HG03558 (cell line): Measurements from ENCODE around the gene VAMP2.
A peak's percentile ranks its signal among the peaks of the same experiment; 100 is the strongest.

Experiments used
- ATAC-seq: cut with Tn5 transposase; IDR thresholded peaks from one replicate; pipeline ENCODE4 v1.9.1; 2021; ENCODE audit warnings: moderate number of reproducible peaks; ENCODE audit not compliant: unreplicated experiment; ENCODE audit errors: extremely low read depth

VAMP2 gene

DNA sequence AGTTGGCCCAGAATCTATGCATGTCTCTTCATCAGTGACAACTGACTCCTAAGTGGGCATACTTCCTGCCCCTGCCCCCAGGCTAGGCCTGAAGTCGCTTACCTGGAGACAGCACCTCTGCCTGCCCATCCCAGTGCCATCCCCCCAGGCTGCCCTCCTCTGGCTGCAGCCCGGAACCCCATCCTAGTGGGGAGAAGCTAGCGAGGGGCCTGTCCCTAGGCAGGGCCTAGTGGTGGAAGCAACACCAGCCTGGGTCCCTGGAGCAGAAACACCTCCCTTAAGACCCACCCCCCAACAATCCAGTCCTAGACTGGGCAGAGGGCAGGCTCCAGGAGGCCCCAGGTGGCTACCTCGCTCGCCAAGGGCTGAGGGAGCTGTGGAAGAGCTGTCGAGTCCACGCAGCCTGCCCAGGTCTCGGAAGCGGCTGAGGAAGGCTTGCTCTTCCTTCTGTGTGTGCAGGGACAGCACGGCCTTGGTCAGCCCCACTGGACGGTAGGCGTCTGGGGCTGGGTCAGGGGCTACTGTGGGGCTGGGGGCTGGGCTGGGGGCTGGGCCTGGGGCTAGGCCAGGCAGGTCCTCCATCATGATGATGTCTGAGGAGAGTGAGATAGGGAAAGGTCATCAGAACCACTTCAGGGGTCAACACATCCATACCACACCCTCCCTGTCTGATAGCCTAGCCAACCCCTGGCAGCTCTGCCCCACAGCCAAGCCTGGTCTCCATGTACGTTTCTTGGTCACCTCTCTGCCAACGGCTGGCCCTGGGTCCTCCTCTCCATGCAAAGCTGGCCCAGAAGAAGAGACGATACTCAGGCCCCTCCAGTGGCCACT, 18.1 kb downstream of the VAMP2 start:
- ATAC-seq: no peak

DNA sequence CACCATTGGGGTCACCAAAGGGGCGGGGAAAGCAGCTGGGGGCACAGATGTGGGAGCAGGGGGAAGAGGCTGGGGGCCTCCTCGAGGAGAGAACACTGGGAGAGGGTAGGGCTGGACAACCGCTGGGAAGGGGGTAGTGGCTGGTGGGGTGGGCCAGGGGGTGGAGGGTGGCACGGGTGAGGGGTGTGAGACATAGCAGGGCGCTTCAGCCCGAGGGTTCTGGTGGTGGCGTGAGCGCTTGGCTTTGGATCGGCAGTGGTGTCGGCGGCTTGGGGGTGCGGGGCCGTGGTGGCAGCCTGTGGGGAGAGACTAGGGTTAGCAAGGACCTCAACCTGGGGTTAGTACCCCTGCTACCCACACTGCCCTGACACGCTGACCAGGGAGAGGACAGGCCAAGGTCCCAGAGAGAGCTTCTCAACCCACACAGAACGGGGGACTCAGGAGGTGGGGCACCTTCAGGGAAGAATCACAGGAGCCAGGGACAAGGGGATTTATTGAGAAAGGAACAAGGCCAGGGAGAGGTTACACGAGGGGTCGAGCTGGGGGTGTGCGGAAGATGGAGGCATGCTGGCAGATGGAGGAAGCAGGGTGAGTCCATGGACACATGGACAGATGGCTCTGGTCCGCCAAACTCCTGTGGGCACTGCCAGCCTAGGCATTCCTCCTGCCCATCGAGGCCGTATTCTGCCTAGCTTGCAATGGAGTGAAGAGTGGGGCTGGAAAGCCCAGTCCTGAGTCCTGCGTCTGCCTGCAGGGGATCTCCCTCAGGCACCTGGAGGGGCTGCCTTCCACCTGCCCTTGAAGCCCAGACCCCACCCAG, 19.0 kb downstream of the VAMP2 start:
- no peak for ATAC-seq

DNA sequence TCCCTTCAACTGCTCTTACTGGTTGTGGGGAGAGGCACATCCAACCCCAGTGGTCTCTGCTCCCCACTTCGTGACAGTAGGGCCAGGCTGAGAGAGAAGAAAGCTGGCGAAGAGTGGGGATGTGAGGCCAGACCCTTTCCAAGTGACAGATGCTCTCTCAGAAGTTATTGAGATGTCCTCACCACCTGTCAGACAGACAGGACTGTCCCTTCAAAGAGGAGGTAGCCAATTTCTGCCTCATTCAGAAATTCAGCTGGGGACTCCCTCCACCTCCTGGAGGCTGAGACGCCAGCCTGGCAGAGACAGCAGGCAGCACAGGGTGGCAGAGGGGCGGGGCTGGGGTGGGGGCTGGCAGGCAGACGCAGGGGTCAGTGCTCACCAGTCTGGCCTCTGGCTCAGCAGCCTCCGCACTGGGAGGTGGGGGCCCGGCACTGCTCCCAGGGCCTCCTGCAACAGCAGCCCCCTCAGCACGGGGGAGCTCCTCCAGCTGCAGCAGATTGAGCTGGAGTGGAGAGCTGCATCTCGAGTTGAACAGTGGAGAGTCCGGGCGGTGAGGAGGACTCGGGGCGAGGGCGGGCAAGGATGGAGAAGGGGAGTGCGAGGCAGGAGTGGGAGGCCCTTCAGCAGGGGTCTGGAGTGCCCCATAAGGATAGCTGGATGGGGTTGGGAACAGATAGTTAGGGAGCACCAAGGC, 19.7 kb downstream of the VAMP2 start:
- no peak for ATAC-seq

- no peak for ATAC-seq
These were observed 20.4 kb downstream of the VAMP2 start for GRCh38 chr17:8142158-8142886.

- ATAC-seq: no peak
These were observed 21.0 kb downstream of the VAMP2 start for GRCh38 chr17:8141741-8142140.

DNA sequence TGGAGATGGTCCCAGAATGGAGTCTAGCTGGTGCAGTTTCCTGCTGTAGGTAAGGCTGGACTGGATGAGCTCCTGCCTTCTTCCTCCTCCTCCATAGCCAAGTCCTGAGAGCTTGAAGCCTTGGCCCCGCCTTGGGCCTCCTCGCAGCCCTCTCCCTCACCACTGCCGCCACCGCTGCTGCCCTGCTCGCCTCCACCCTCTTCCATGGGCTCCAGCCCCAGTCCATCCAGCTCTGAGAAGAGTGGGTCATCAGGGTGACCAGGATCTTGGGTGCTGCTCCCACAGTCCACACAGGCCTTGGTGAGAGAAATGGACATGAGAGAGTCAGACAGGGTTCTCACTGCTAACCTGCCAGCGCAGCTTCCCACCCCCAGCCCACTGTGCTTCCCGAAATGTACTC, 21.7 kb downstream of the VAMP2 start:
- no peak for ATAC-seq

DNA sequence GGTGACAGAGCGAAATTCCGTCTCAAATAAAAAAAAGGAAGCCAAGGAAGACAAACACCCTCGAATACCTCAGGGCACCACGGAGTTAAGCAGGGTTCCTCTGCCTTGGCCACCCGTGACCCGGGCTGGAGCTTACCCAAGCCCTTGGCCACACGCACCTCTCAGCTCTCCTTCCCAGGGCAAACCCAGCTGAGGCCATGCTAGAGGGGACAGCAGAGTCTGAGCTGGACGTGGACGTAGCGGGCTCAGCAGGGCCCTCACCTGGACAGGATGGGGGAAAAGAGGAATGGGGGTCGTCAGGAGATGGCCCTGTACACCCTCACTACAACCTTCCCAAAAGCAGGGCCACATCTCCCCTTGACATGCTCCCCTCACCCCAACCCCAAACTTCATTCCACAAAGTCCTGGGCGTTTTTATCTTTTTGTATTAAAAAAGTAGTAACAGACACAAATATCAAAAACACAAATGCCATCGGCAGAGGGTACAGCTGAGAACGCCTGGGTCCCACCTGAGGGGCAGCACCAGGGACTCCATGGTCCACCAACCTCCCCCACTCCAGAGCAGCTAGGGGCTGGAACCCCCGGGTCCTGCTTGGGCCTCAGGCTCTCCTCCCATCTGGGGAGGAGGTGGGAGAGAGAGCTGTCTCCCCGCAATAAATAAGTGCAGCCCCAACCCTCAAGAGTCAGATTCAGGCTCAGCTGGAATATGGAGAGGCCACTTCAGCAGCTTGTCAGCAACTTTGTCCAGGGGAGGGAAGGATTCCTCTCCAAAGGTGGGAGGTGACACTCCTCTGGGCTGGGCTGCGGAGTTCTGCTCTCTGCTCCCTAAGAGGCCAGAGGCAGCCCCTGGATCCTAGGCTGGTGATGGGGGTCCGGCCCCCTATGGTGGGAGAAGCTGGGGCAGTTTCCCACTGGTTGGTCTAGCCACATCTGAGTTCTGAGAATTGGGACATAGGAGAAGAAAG, 22.4 kb downstream of the VAMP2 start:
- no peak for ATAC-seq

DNA sequence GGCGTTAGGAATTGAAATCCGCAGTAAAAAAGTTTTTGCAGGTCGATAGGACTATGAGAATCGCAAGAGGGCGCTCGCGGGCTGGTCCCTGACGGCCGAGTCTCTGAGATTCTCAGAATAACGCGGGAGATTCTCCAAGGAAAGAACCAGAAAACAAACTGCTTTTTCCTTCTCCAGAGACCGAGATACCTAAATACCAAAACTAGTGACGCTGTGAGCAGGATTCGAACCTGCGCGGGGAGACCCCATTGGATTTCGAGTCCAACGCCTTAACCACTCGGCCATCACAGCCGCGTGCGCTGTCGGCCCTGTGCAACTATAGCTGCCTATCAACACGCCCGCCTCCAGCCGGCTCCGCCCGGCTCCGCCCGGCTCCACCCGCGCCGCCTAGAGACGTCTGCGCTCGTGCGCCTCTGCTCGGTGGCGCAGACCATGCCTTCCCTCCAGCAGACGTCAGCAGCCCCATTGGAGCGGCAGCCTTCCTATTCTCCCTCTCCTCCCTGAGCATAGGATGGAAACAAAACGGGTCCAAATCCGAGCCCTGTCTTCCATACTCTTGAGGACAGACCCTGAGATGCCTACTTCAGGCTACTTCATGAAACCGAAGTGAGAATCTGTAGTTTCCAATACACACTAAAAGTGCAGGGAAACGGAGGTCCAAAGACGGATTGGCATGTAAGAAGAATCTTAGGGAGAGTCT, 23.9 kb downstream of the VAMP2 start:
- peak; percentile 46 for ATAC-seq

DNA sequence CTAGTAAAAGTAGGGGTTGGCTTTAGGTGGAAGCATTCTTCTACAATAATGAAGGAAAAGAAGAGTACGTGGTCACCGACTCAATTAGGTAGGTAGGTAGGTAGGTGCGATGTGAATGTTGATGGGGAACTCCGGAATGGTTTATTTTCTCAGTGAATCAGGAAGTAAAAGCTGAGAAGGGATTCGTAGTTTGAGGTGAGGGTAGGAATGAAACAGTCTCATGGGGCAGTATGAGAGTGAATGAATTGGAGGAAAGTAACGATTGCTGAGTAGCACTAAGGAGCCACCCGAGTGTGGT, 24.4 kb downstream of the VAMP2 start:
- no peak for ATAC-seq

DNA sequence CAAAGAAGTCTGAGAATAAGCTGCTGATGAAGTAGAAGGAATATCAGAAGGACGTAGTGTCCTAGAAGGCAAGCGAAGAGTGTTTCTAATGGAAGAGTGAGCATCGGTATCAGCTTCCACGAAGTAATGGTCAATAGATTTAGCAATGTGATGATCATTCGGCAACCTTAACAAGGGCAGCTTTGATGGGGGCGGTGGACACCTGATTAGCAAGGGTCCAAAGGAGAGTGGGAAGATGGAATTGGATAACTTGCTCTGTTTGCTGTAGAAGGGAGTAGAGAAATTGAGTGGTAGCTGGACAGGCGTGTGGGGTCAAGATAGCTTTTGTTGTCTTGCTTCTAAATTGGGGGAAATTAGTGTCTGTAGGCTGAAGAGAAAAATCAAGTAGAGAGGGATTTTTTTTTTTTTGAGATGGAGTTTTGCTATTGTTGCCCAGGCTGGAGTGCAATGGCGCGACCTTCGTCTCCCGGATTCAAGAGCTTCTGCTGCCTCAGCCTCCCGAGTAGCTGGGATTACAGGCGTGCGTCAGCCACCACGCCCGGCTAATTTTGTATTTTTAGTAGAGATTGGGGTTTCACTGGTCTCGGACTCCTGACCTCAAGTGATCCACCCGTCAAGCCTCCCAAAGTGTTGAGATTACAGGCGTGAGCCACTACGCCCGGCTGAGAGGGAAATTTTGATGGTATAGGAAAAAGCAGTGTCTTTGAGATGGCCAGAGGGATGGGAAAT, 24.9 kb downstream of the VAMP2 start:
- no peak for ATAC-seq

DNA sequence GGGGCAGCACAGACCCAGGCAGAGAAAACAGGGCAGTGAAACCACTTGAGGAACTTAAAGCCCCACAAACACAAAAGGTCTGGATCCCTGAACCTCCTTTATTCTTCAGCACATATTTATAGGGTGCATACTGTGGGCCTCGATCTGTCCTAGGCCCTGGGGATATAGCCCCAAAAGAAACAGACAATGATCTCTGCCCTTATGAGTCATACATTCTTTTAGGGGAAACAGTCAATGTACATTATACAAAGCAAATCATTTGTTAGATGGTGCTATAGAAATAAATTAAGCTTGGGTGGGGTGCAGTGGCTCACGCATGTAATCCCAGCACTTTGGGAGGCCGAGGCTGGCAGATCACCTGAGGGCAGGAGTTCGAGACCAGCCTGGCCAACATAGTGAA, 28.8 kb downstream of the VAMP2 start:
- ATAC-seq: no peak

- ATAC-seq: no peak
These were observed 29.3 kb downstream of the VAMP2 start for GRCh38 chr17:8133399-8133798.

- no peak for ATAC-seq
These were observed 30.8 kb downstream of the VAMP2 start for GRCh38 chr17:8131844-8132441.

DNA sequence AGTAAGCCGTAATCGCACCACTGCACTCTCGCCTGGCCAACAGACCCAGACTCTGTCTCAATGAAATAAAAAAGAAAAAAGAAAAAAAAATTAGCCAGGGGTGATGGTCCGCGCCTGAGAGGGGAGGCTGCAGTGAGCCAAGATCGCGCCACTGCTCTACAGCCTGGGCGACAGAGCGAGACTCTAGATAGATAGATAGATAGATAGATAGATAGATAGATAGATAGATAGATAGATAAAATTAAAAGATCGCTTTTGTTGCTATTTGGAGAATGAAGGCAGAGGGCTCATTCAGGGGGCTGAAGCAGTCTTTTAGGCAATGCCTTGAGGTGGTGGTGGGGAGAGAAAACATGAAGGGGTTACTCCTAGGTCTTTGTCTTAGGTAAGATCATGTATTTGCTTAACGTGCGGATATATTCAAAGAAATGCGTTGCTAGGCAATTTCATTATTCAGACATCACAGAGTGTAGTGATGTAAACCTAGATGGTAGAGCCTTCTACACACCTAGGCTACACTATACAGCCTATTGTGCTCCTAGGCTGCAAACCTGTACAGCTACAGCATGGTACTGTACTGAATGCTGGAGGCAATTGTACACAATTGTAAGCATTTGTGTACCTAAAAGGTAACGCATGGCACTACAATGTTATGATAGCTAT, 34.5 kb downstream of the VAMP2 start:
- ATAC-seq: no peak

DNA sequence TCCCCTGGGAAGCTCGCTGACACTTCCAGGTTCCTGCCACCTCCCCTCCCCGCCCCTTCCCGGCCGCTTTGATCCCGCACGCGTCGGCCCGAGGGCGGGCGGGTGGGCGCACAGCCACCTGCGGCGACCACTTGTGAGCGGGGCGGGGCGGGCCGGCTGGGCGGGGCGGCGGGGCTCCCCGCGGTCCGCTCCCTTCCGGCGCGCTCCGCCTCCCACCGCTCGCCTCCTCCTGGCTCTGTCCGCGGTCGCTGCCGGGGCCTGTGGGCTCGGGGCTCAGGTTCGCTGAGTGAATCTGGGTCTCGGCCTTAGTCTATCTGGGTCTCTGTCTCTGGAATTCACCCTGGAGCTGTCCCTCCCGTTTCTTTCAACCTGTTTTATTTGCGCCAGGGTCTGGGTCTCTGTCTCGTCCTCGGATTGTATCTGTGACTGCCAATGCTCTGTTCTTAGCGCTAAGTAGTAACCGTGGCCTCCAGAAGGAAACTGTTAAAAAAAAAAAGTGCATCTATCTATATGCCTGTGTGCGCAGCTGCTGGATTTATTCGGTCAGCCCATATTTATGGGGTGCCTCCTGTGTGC, 36.2 kb downstream of the VAMP2 start:
- ATAC-seq: no peak

DNA sequence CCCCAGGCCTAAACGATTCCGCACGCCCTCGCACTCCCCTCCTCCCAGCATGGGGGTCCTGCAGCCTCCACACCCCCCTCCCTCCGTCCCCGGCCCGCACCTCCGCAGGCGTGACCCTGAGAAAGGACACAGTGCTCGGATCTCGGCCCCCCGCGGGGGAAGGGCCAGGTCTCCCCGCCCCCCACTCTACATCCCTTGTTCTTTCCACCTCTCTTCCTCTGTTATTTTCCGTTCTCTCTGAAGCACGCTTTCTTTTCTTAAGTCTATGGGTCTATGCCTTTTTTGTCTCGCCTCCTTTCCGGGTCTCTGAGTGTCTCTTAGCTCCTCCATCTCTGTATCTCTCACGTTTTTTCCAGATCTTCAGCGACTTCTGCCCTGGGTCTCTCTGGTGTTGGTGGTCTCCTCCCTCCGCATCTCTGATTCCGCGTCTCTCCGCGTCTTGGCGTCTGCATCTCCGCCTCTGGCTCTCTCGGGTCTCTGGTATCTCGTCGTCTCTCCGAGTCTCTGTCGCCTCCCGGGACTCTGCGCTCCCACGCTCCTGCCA, 36.7 kb downstream of the VAMP2 start:
- no peak for ATAC-seq
